OCI-LY1 (cell line): ENCODE data around the gene MRPL10.

ENCODE experiments used
- H2AFZ ChIP-seq: fragments of 200-600 bp; sonication (generic), shearing (Covaris generic); 2 replicates; pipeline ENCODE4 v1.6.0; 2014; ENCODE audit warnings: antibody characterized with exemption, mild to moderate bottlenecking, low read length
- H3F3A ChIP-seq: fragments of 200-600 bp; sonication (generic), shearing (Covaris generic); 2 replicates; pipeline ENCODE4 v1.6.0; 2014; ENCODE audit warnings: mild to moderate bottlenecking, antibody characterized with exemption, low read length, moderate library complexity; ENCODE audit not compliant: insufficient read depth
- H3K27ac ChIP-seq: fragments of 200-600 bp; sonication (generic); 2 replicates; pipeline ENCODE4 v1.5.1; 2014; ENCODE audit warnings: low read length, mixed run types, mild to moderate bottlenecking, low read depth; ENCODE audit not compliant: poor library complexity, severe bottlenecking
- H3K27me3 ChIP-seq: fragments of 200-600 bp; sonication (generic); 2 replicates; pipeline ENCODE4 v1.6.0; 2014; ENCODE audit warnings: antibody characterized with exemption, mild to moderate bottlenecking, low read length, moderate library complexity; ENCODE audit not compliant: insufficient read depth
- H3K36me3 ChIP-seq: fragments of 200-600 bp; sonication (generic); 2 replicates; pipeline ENCODE4 v1.6.1; 2014; ENCODE audit warnings: mild to moderate bottlenecking, antibody characterized with exemption, low read length, moderate library complexity, mixed read lengths; ENCODE audit not compliant: insufficient read depth
- H3K4me1 ChIP-seq: fragments of 200-600 bp; sonication (generic); 2 replicates; pipeline ENCODE4 v1.5.1; 2014; ENCODE audit warnings: mild to moderate bottlenecking, low read length, moderate library complexity; ENCODE audit not compliant: insufficient read depth, severe bottlenecking
- H3K4me2 ChIP-seq: fragments of 200-600 bp; sonication (generic), shearing (Covaris generic); 2 replicates; pipeline ENCODE4 v1.6.1; 2014; ENCODE audit warnings: low read length
- H3K4me3 ChIP-seq: fragments of 200-600 bp; sonication (generic); 2 replicates; pipeline ENCODE4 v1.5.1; 2014; ENCODE audit warnings: low read length, low read depth, mild to moderate bottlenecking, mixed read lengths; ENCODE audit not compliant: poor library complexity, severe bottlenecking
- H3K79me2 ChIP-seq: fragments of 200-600 bp; shearing (Covaris generic); 2 replicates; pipeline ENCODE4 v1.6.1; 2016; ENCODE audit warnings: mixed run types, low read length, mixed read lengths; ENCODE audit not compliant: insufficient read depth
- H3K9ac ChIP-seq: fragments of 200-600 bp; sonication (generic), shearing (Covaris generic); 2 replicates; pipeline ENCODE4 v1.6.1; 2014; ENCODE audit warnings: mild to moderate bottlenecking, low read length, mixed read lengths
- H3K9me2 ChIP-seq: fragments of 200-600 bp; sonication (generic), shearing (Covaris generic); 2 replicates; pipeline ENCODE4 v1.6.1; 2014; ENCODE audit warnings: low read depth, mild to moderate bottlenecking, low read length, mixed read lengths
- H3K9me3 ChIP-seq: fragments of 200-600 bp; shearing (Covaris generic); 2 replicates; pipeline ENCODE4 v1.6.1; 2014; ENCODE audit warnings: low read length, mixed read lengths
- H4K20me1 ChIP-seq: fragments of 200-600 bp; sonication (generic), shearing (Covaris generic); 2 replicates; pipeline ENCODE4 v1.6.0; 2016; ENCODE audit warnings: mild to moderate bottlenecking, low read length; ENCODE audit not compliant: insufficient read depth
- CTCF ChIP-seq: fragments of 200-600 bp; sonication (generic), shearing (Covaris generic); IDR thresholded peaks from 2 replicates; pipeline ENCODE4 v1.5.1; 2017; ENCODE audit warnings: mild to moderate bottlenecking, antibody characterized with exemption, low read length, moderate library complexity, mixed read lengths
- EZH2 ChIP-seq: fragments of 200-600 bp; sonication (generic), shearing (Covaris generic); IDR thresholded peaks from 2 replicates; pipeline ENCODE4 v1.8.0; 2017; ENCODE audit warnings: borderline replicate concordance, mixed run types, mild to moderate bottlenecking, antibody characterized with exemption, low read length, moderate library complexity, mixed read lengths

The MRPL10 gene

GRCh38 chr17:47873200-47874090 lies 42.1 kb upstream of the MRPL10 start:
- H3K9me3 ChIP-seq = no peaks in the 10 kb centered on the region
- no peaks in the 10 kb centered on the region for H4K20me1 ChIP-seq
- no peak overlapping the region for H3K4me3 ChIP-seq
- H3K27ac ChIP-seq = no peak overlapping the region
- no peaks in the 10 kb centered on the region for H3K79me2 ChIP-seq
- no peaks in the 10 kb centered on the region for H3K4me1 ChIP-seq
- no peaks in the 10 kb centered on the region for H3F3A ChIP-seq
- H3K36me3 ChIP-seq = no peaks in the 10 kb centered on the region
- H2AFZ ChIP-seq = no peak overlapping the region
- TF ChIP-seq CTCF = no peak
- TF ChIP-seq EZH2 = no peak
- H3K9ac ChIP-seq = no peak overlapping the region
- no peak overlapping the region for H3K4me2 ChIP-seq
- no peaks in the 10 kb centered on the region for H3K9me2 ChIP-seq
- peaks cover 9% of the 10 kb centered on the region for H3K27me3 ChIP-seq

- no peaks in the 10 kb centered on the region for H3K4me1 ChIP-seq
- no peak overlapping the region for H3K4me3 ChIP-seq
- H3K9ac ChIP-seq = no peak overlapping the region
- TF ChIP-seq CTCF (no peak), EZH2 (no peak)
- no peaks in the 10 kb centered on the region for H3K79me2 ChIP-seq
- no peaks in the 10 kb centered on the region for H3K36me3 ChIP-seq
- H2AFZ ChIP-seq = no peak overlapping the region
- no peak overlapping the region for H3K27ac ChIP-seq
- H3K27me3 ChIP-seq = peaks cover 10% of the 10 kb centered on the region
- H3K9me2 ChIP-seq = no peaks in the 10 kb centered on the region
- no peak overlapping the region for H3K4me2 ChIP-seq
- no peaks in the 10 kb centered on the region for H3K9me3 ChIP-seq
- H3F3A ChIP-seq = no peaks in the 10 kb centered on the region
- no peaks in the 10 kb centered on the region for H4K20me1 ChIP-seq
Measured at GRCh38 chr17:47872651-47873161, 41.4 kb upstream of the MRPL10 start.

GRCh38 chr17:47872019-47872650 lies 40.8 kb upstream of the MRPL10 start:
- no peak for TF ChIP-seq EZH2
- TF ChIP-seq CTCF = no peak
- no peaks in the 10 kb centered on the region for H3K4me1 ChIP-seq
- H3K27ac ChIP-seq = no peak overlapping the region
- H3K9ac ChIP-seq = no peak overlapping the region
- no peaks in the 10 kb centered on the region for H4K20me1 ChIP-seq
- no peaks in the 10 kb centered on the region for H3K36me3 ChIP-seq
- H3K9me2 ChIP-seq = no peaks in the 10 kb centered on the region
- no peaks in the 10 kb centered on the region for H3F3A ChIP-seq
- H2AFZ ChIP-seq = no peak overlapping the region
- no peak overlapping the region for H3K4me3 ChIP-seq
- no peak overlapping the region for H3K4me2 ChIP-seq
- peaks cover 10% of the 10 kb centered on the region for H3K27me3 ChIP-seq
- H3K9me3 ChIP-seq = no peaks in the 10 kb centered on the region
- H3K79me2 ChIP-seq = no peaks in the 10 kb centered on the region
